NB4 (cell line): Measurements from ENCODE around the gene AGPS.

ENCODE experiments used
- POLR2A ChIP-seq: IDR thresholded peaks from 2 replicates; pipeline ENCODE4 v1.6.1; 2011; ENCODE audit warnings: mild to moderate bottlenecking; ENCODE audit not compliant: insufficient read length; ENCODE audit errors: extremely low read depth
- TF ChIP-seq, protein P1 (sequence below): IDR thresholded peaks from one replicate; pipeline ENCODE4 v1.5.1; 2012; ENCODE audit warnings: low read depth, low read length

DNA sequence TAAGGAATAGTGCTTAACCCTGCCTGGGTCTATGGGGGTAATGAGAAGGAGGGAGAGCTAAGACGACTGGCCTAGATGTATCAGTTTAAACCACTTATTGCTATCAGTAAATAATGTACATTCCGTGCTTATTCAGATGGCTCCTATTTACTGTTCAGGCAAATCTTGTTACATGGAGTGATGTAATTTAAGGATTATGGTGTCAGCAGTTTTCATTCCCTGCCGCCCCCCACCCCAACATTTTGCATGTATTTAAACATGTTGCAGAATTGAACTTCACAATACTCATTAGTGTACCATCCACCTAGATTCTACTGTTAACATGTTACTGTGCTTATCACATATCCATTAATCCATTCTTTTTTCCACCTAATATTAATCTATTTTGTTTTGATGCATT is 11.7 kb downstream of the AGPS start:
- TF ChIP-seq, protein P1, sequence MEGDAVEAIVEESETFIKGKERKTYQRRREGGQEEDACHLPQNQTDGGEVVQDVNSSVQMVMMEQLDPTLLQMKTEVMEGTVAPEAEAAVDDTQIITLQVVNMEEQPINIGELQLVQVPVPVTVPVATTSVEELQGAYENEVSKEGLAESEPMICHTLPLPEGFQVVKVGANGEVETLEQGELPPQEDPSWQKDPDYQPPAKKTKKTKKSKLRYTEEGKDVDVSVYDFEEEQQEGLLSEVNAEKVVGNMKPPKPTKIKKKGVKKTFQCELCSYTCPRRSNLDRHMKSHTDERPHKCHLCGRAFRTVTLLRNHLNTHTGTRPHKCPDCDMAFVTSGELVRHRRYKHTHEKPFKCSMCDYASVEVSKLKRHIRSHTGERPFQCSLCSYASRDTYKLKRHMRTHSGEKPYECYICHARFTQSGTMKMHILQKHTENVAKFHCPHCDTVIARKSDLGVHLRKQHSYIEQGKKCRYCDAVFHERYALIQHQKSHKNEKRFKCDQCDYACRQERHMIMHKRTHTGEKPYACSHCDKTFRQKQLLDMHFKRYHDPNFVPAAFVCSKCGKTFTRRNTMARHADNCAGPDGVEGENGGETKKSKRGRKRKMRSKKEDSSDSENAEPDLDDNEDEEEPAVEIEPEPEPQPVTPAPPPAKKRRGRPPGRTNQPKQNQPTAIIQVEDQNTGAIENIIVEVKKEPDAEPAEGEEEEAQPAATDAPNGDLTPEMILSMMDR, result no peak
- TF ChIP-seq POLR2A, result no peak
